Transverse colon (tissue), 4 donors: ENCODE measurements around the gene SH2B2. TPM values are rescaled to one million over a fixed set of nuclear protein-coding genes. Genes with fewer than 3 reads are reported as not detected.
"Not testable (repeated sequence)": the region's sequence is repeated elsewhere in the genome, so short reads cannot be mapped to it uniquely, and the experiment has no call there.

ENCODE experiments used
- DNase-seq: peaks from one replicate; pipeline ENCODE4 v3.0.0-alpha.2; 2019
- H3K27ac ChIP-seq, 4 donors: fragments of 200-600 bp; sonication (generic); 2 replicates each; pipeline ENCODE4 v1.5.1; 2016 to 2018; ENCODE audit warnings: inconsistent platforms in 4 of 4
- H3K27me3 ChIP-seq: fragments of 200-600 bp; sonication (generic); 2 replicates; pipeline ENCODE4 v1.5.1; 2017; ENCODE audit warnings: inconsistent platforms
- H3K36me3 ChIP-seq, 4 donors: fragments of 200-600 bp; sonication (generic); 2 replicates each; pipeline ENCODE4 v1.5.1; 2017 to 2019; ENCODE audit warnings: inconsistent platforms in 4 of 4
- H3K4me1 ChIP-seq, 4 donors: fragments of 200-600 bp; sonication (generic); 2 replicates each; pipeline ENCODE4 v1.5.1; 2017 to 2020; ENCODE audit warnings: inconsistent platforms in 4 of 4
- H3K4me3 ChIP-seq, 4 donors: fragments of 200-600 bp; sonication (generic); 1 replicate in 1 of 4; 2 replicates in 3 of 4; pipeline versions ENCODE4 v1.5.1 to v1.6.1; 2017 to 2019; ENCODE audit warnings: inconsistent platforms in 4 of 4
- H3K9me3 ChIP-seq, 2 donors: fragments of 200-600 bp; sonication (generic); 2 replicates each; pipeline ENCODE4 v1.5.1; 2017 to 2019; ENCODE audit warnings: inconsistent platforms in 2 of 2
- CTCF ChIP-seq, 5 experiments: fragments of 200-600 bp in 3 of 5; fragments of 450-650 bp in 2 of 5; sonication (generic) in 3 of 5; IDR thresholded peaks; 1 replicate in 2 of 5; 2 replicates in 3 of 5; pipeline ENCODE4 v1.5.1; 2016 to 2017; ENCODE audit warnings: antibody characterized with exemption in 5 of 5, inconsistent platforms in 3 of 5, mild to moderate bottlenecking in 2 of 5, moderate library complexity in 1 of 5
- POLR2A ChIP-seq: fragments of 450-650 bp; IDR thresholded peaks from one replicate; pipeline ENCODE4 v1.6.1; 2016; ENCODE audit warnings: antibody characterized with exemption, mild to moderate bottlenecking, moderate library complexity
- POLR2AphosphoS5 ChIP-seq, 3 donors: sonication (generic); formaldehyde crosslinking; IDR thresholded peaks; one replicate each; pipeline ENCODE4 v1.6.1; 2016; ENCODE audit warnings: antibody characterized with exemption in 3 of 3
- WGBS, 2 donors: methylation state at CpG; one replicate each; pipeline ENCODE4 v1.1.5; 2018; ENCODE audit warnings: low coverage in 1 of 2; 5-methylcytosine and 5-hydroxymethylcytosine counted together
- in situ Hi-C, 4 donors: fragments of 200-750 bp; cut with MboI; loops; one replicate each; pipeline versions ENCODE4 v1.15.0 to v1.15.1; 2017; ENCODE audit warnings: low sequenced_read_pairs in 3 of 4, low pct_ligation_motif_present in 1 of 4, low pct_unique_long_range_greater_than_20kb in 1 of 4
- intact Hi-C: fragments of 100-400 bp; cut with DNase I; formaldehyde crosslinking; loops from one replicate; pipeline ENCODE4 v1.15.1; 2023; ENCODE audit warnings: low total_unique reads
- small RNA-seq, 4 donors: library from RNA; depleted of rRNA; stranded (forward); fragments of <200 nt; gene quantifications; one replicate each; pipeline ENCODE3, GENCODE V24; 2016
- total RNA-seq, 4 donors: library from RNA; depleted of rRNA; stranded (reverse); fragments of >200 nt; gene quantifications; one replicate each; pipeline ENCODE4 v1.1.0, GENCODE V29; 2016

The SH2B2 gene
- total RNA-seq, 4 donors from 2014 or later, result 2.0 to 7.6 (median 2.2) TPM; not detected in 1

GRCh38 chr7:102346983-102347382 lies 60.3 kb downstream of the SH2B2 start:
- H3K9me3 ChIP-seq, DNase-seq, H3K36me3 ChIP-seq, H3K4me3 ChIP-seq, H3K27ac ChIP-seq, H3K4me1 ChIP-seq, intact Hi-C loops, H3K27me3 ChIP-seq, in situ Hi-C loops: not testable (repeated sequence)
- 81% methylated on average over 4 of the region's 6 CpGs; no CpG with 5 or more reads in 1 of the 2 donors for WGBS, 2 donors

- H3K36me3 ChIP-seq, H3K4me1 ChIP-seq, H3K27ac ChIP-seq, intact Hi-C loops, in situ Hi-C loops, H3K4me3 ChIP-seq, H3K9me3 ChIP-seq, DNase-seq, H3K27me3 ChIP-seq: not testable (repeated sequence)
- no CpG with 5 or more reads among the region's 6 CpGs for WGBS, 2 donors
Observed at GRCh38 chr7:102356344-102356743, 69.7 kb downstream of the SH2B2 start, which contains the start of gene SPDYE6. Gene SPDYE6 (minus strand): TSS chr7:102356444. CDS start chr7:102356023, 421 bp downstream.

GRCh38 chr7:102363549-102364393 lies 77.1 kb downstream of the SH2B2 start:
- peak; percentile 96 for DNase-seq
- H3K4me1 ChIP-seq, H3K27me3 ChIP-seq, H3K9me3 ChIP-seq, H3K36me3 ChIP-seq, intact Hi-C loops, in situ Hi-C loops: not testable (repeated sequence)
- WGBS, 2 donors, result 0% methylated on average over 55 of the region's 76 CpGs; no CpG with 5 or more reads in 1 of the 2 donors
- Histone ChIP-seq H3K27ac (peak overlapping the region; percentile 93 to 96 (median 96)), H3K4me3 (peak overlapping the region; percentile 88 to 98 (median 94))
- TF ChIP-seq CTCF (IDR thresholded peaks at IDR 0.05), result peak in 3 of 5 experiments; percentile 16 to 39 (median 22)
- TF ChIP-seq POLR2AphosphoS5 (IDR thresholded peaks at IDR 0.05), result peak; percentile 82 to 96 (median 94)
- TF ChIP-seq POLR2A, result peak; percentile 78

GRCh38 chr7:102364394-102364886 lies 77.8 kb downstream of the SH2B2 start:
- in situ Hi-C loops, intact Hi-C loops, H3K36me3 ChIP-seq, H3K9me3 ChIP-seq, H3K4me1 ChIP-seq, H3K27me3 ChIP-seq: not testable (repeated sequence)
- peak overlapping the region; percentile 88 to 98 (median 94) for H3K4me3 ChIP-seq
- WGBS, 2 donors, result 1% methylated on average over 20 of the region's 20 CpGs; no CpG with 5 or more reads in 1 of the 2 donors
- peak; percentile 12 for DNase-seq
- H3K27ac ChIP-seq, result peak overlapping the region; percentile 93 to 96 (median 96)

- H3K4me3 ChIP-seq, in situ Hi-C loops, intact Hi-C loops: not testable (repeated sequence)
Observed at GRCh38 chr7:102365390-102365789, 78.7 kb downstream of the SH2B2 start.

GRCh38 chr7:102370038-102370437 lies 83.4 kb downstream of the SH2B2 start:
- H3K9me3 ChIP-seq, H3K27me3 ChIP-seq, intact Hi-C loops, in situ Hi-C loops, H3K4me3 ChIP-seq, H3K27ac ChIP-seq, DNase-seq, H3K36me3 ChIP-seq, H3K4me1 ChIP-seq: not testable (repeated sequence)

More at GRCh38 chr7:102365390-102365789, 78.7 kb downstream of the SH2B2 start:
- not testable (repeated sequence) for H3K9me3 ChIP-seq, H3K4me1 ChIP-seq, DNase-seq, H3K36me3 ChIP-seq, H3K27me3 ChIP-seq, H3K27ac ChIP-seq
- WGBS, 2 donors, result 63 to 76% methylated on average over 3 to 7 of the region's 7 CpGs

Small RNA genes within 50 kb of the gene (small RNA-seq; reads per million reads assigned to genes)
- gene AC005088.1 (0 reads per million in 4 donors), gene MIR4285 (0 reads per million in 4 donors), gene RF00019 (0 reads per million in 4 donors)

Other genes with a start within 250 kb of the SH2B2 start
- not detected for gene SPDYE6, start 69.6 kb downstream of the SH2B2 start, total RNA-seq
- 10 to 100 TPM; 24.8 to 97.3 (median 33.6) TPM for gene PRKRIP1, start 109.5 kb downstream of the SH2B2 start, total RNA-seq
- gene ORAI2, start 146.7 kb downstream of the SH2B2 start, total RNA-seq, result 10 to 100 TPM in 2 of 4 donors, 1 to 10 TPM in 2; 3.1 to 99.9 (median 11.0) TPM
- gene ALKBH4, start 178.0 kb downstream of the SH2B2 start, total RNA-seq, result 10 to 100 TPM in 2 of 4 donors, 1 to 10 TPM in 2; 1.8 to 21.3 (median 14.0) TPM
- gene LRWD1, start 178.1 kb downstream of the SH2B2 start, total RNA-seq, result 10 to 100 TPM; 15.7 to 45.6 (median 18.4) TPM
- 10 to 100 TPM in 2 of 4 donors, 1 to 10 TPM in 2; 5.4 to 30.3 (median 15.0) TPM for gene POLR2J, start 192.1 kb downstream of the SH2B2 start, total RNA-seq
- 10 to 100 TPM; 10.9 to 41.9 (median 19.8) TPM for gene RASA4B, start 230.9 kb downstream of the SH2B2 start, total RNA-seq